HepG2 (cell line): ENCODE results near the gene DNPEP. TPM values are rescaled to one million over a fixed set of nuclear protein-coding genes. Genes with fewer than 3 reads are reported as not detected.

ENCODE experiments used
- FOXM1 ChIP-seq: sonication (generic); formaldehyde crosslinking; IDR thresholded peaks from 2 replicates; pipeline ENCODE4 v1.5.0; 2020; ENCODE audit warnings: missing genetic modification reagents
- GMEB1 ChIP-seq: sonication (generic); formaldehyde crosslinking; IDR thresholded peaks from 2 replicates; pipeline ENCODE4 v1.5.1; 2020; ENCODE audit warnings: missing genetic modification reagents, mild to moderate bottlenecking, borderline replicate concordance
- HBP1 ChIP-seq: IDR thresholded peaks from 2 replicates; pipeline ENCODE4 v1.6.1; 2016; ENCODE audit warnings: low read depth, control low read depth
- HNF4A ChIP-seq: sonication (generic); formaldehyde crosslinking; IDR thresholded peaks from 2 replicates; pipeline ENCODE4 v1.4.0; 2020; ENCODE audit warnings: missing genetic modification reagents
- HNRNPL ChIP-seq: fragments of 200-400 bp; formaldehyde crosslinking; IDR thresholded peaks from 2 replicates; pipeline ENCODE4 v1.6.1; 2017; ENCODE audit warnings: mild to moderate bottlenecking, low read depth, low read length
- MAFG ChIP-seq: sonication (generic); formaldehyde crosslinking; IDR thresholded peaks from 2 replicates; pipeline ENCODE4 v1.5.1; 2020; ENCODE audit warnings: mild to moderate bottlenecking, missing genetic modification reagents
- NBN ChIP-seq: fragments of 450-650 bp; conservative IDR thresholded peaks from 2 replicates; pipeline ENCODE4 v1.6.1; 2017
- PLRG1 ChIP-seq: fragments of 450-650 bp; conservative IDR thresholded peaks from 2 replicates; pipeline ENCODE4 v1.6.1; 2016
- SRSF4 ChIP-seq: fragments of 200-400 bp; formaldehyde crosslinking; IDR thresholded peaks from one replicate; pipeline ENCODE4 v1.6.1; 2018; ENCODE audit warnings: mild to moderate bottlenecking, low read depth, low read length, moderate library complexity; ENCODE audit not compliant: poor library complexity, severe bottlenecking
- TMF1 ChIP-seq: sonication (generic); formaldehyde crosslinking; IDR thresholded peaks from 2 replicates; pipeline ENCODE4 v1.8.1; 2022; ENCODE audit warnings: low read depth, missing genetic modification reagents
- ZBTB49 ChIP-seq: sonication (generic); formaldehyde crosslinking; IDR thresholded peaks from 2 replicates; pipeline ENCODE4 v1.4.0; 2020; ENCODE audit warnings: missing genetic modification reagents, borderline replicate concordance
- ZNF574 ChIP-seq: sonication (generic); formaldehyde crosslinking; IDR thresholded peaks from 2 replicates; pipeline ENCODE4 v1.4.0; 2020; ENCODE audit warnings: missing genetic modification reagents
- ZNF629 ChIP-seq: sonication (generic); formaldehyde crosslinking; conservative IDR thresholded peaks from 2 replicates; pipeline ENCODE4 v1.5.0; 2020; ENCODE audit warnings: missing genetic modification reagents
- ZNF644 ChIP-seq: IDR thresholded peaks from 2 replicates; pipeline ENCODE4 v1.6.1; 2016; ENCODE audit warnings: low read depth
- ZNF770 ChIP-seq: sonication (generic); formaldehyde crosslinking; IDR thresholded peaks from 2 replicates; pipeline ENCODE4 v1.5.0; 2020; ENCODE audit warnings: mild to moderate bottlenecking, missing genetic modification reagents
- ZNF788 ChIP-seq: sonication (generic); formaldehyde crosslinking; IDR thresholded peaks from 2 replicates; pipeline ENCODE4 v1.5.0; 2020; ENCODE audit warnings: mild to moderate bottlenecking, missing genetic modification reagents, borderline replicate concordance
- polyA plus RNA-seq, 8 experiments: library from polyadenylated mRNA; depleted of rRNA in 3 of 8; stranded (reverse) in 7 of 8; unstranded in 1 of 8; fragments of >200 nt; fragmentation: Illumina TruSeq in 4 of 8; extraction: Trizol in 4 of 8; gene quantifications; 2 replicates each; pipeline versions ENCODE4 v1.2.1 to v1.2.3, GENCODE V29; 2011 to 2016; ENCODE audit warnings: low read depth in 4 of 8, missing spikeins in 1 of 8, mixed read lengths in 1 of 8; ENCODE audit not compliant: insufficient read depth in 1 of 8
- total RNA-seq, 5 experiments: library from RNA; depleted of rRNA; stranded (reverse); fragments of >200 nt; fragmentation: Illumina TruSeq; extraction: Trizol; gene quantifications; 2 replicates each; pipeline ENCODE4 v1.2.3, GENCODE V29; 2016; ENCODE audit warnings: low read depth in 1 of 5

DNPEP gene
- total and polyA plus RNA-seq, 2 of the 13 experiments (the other 11 are each of a cell fraction or from before 2014, with no cell fraction given) = 104 to 109 TPM

- TF ChIP-seq ZNF629 (CRISPR knock-in tag) (no peak), MAFG (CRISPR knock-in tag) (no peak), ZBTB49 (CRISPR knock-in tag) (no peak), HBP1 (CRISPR knock-in tag) (peak; percentile 37; the same call in 1 of the 2 replicates), GMEB1 (CRISPR knock-in tag) (peak; percentile 76), ZNF574 (CRISPR knock-in tag) (peak; percentile 77), TMF1 (CRISPR knock-in tag) (no peak), ZNF788 (CRISPR knock-in tag) (peak; percentile 77; the same call in 1 of the 2 replicates), PLRG1 (no peak), FOXM1 (CRISPR knock-in tag) (no peak; the same call in 1 of the 2 replicates), ZNF770 (0 out of 2 replicates have a peak, but pooled peaks have one; percentile 34), ZNF644 (CRISPR knock-in tag) (no peak), HNF4A (CRISPR knock-in tag) (peak; percentile 46), HNRNPL (peak; percentile 63; the same call in 1 of the 2 replicates), NBN (no peak), SRSF4 (no peak)
These were observed at the start of gene DNPEP (continued) for GRCh38 chr2:219387306-219388120.
